ENCODE results near the gene HUNK.

The HUNK gene

DNA sequence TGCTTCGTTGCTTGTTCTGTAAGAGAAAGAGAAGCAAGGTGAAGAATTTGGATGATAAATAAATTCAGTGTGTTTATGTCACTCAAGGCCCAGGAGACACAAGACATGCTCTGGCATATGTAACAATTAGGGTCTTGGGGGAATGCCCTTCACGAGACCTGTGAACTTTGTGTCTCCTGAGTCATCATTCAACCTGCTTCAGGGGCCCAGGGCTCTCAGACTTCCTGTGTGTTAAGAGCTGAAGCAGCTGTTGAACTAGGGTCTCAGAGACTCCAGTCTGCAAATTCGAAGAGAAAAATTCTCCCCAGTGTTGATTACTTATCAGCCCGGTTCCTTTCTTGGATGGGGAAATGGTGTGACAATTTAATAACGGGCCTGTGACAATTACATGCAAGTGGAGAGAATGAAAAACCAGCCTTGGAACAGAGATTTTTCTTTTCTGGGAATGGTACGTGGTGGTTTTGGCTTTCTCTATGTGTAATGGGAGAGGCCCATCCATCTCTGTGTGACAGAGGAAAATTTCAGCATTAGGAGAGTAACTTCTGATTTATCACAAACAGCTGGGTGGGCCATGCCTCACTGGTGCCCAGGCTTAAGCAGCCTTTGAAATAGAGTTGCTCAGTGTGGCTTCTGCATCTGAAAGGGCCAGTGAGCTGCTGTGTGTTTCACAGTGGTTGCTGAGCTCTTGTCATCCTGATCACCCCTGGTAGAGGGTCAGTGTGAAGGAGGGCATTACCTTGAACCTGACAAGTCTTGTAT lies 22.4 kb downstream of the HUNK start:
- no peak for DNase-seq (ENCODE audit: low read depth, low spot score)

DNA sequence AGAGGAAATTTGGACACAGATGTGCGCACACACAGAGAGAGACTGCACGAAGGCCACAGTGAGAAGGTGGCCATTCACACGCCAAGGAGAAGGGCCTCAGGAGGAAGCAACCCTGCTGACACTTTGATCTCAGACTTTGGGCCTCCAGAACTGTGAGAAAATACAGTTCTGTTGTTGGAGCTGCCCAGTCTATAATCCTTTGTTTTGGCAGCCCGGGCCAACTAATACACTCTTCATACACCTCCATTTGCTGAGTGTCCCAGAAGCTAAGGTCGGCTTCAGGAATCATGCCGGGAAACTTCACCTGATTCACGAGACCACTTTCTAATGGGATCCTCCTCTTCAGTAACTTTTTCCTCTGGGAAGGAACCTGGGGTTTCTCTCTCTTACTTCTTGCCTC lies 23.2 kb downstream of the HUNK start:
- DNase-seq (ENCODE audit: low read depth, low spot score): no peak

DNA sequence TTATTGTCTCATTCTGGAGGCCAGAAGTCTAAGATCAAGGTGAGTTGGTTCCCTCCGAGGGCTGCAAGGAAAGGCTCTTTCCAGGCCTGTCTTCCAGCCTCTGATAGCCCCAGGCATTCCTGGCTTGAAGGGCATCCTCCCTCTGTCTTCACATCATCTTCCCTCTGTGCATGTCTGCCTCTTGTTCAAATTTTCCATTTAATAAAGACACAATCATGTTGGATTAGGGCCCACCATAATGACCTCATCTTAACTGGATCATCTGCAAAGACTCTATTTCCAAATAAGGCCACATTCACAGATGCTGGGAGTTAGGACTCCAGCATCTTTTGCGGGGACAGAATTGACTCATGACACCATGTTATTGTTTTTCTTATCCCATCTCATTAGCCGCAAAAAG lies 24.5 kb downstream of the HUNK start:
- no peak for DNase-seq (ENCODE audit: low read depth, low spot score)

DNA sequence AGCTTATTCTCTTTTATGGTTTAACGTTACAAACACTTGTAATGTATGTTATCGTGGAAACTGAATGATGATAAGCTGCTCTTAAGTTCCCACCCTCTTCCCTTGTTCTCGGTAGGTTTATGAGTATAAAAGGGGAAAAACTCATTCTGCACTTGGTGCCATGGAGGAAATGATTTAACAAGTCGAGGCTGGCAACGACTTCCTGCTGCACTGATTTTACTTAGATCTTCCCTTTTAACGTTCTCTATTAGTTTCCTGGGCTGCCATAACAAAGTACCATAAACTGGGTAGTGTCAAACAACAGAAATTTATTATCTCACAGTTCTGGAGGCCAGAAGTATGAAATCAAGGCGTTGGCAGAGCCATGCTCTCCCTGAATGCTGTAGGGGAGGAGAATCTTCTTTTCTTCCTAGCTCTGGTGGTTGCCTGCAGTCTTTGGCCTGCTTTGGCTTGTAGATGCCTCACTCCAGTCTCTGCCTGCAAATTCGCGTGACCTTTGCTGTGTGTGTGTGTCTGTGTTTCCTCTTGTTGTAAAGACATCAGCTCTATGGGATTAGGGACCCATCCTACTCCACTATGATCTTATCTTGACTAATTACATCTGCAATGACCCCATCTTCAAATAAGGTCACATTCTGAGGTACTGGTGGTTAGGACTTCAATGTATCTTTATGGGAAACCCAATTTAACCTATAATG lies 26.3 kb downstream of the HUNK start:
- no peak for DNase-seq (ENCODE audit: low read depth, low spot score)

DNA sequence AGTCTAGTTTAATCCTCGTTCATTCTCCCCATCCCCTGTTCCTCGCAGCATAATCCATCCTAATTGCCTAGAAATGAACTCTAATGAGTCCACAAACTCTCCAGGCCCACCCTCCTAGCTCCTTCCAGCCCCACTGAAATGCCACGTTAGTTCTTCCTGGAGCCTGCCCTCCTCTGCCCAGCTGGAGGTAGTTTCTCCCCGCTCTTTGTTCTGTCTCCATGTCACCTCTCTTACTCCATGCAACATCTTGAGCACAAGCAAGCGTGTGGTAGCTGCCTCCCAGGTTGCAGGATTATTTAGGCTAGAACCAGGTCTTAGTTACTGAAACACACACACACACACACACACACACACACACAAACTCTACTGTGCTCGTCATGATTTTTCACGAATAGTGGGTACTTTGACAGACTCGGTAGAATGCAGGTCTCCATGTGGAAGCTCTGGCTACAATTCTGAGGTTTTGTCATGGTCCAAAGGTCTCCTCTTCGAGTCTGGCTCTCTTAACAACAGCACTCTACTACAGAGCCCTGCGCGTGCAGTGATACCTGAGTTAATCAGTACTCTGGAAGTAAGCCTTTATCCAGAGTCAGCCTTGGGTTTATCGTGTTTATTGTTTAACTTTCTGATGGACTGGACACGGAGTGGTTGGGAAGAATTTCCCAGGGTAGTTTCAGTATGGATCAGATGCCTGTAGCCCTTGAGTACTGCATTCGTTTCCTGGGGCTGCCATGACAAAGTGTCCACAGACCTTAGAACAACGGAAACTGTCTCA lies 27.5 kb downstream of the HUNK start:
- no peak for DNase-seq (ENCODE audit: low read depth, low spot score)

DNA sequence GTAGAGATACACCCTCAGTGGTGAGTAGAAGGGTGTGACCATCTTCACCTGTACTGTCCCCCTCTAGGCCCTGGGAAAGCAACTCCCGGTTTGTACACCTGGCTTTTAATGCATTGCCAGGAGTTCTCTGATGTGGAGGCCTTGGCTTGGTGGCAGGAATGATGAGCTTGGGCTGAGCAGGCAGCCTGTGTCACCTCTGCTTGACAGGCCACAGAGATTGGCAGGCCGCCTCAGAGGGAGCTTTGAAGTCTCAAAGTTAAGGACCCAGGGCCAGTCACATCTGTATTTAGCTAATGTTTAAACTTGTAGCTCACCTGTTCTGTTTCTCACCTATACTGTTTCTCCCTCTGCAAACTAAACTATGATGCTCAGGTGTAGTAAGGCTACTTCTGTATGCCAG lies 28.5 kb downstream of the HUNK start:
- DNase-seq (ENCODE audit: low read depth, low spot score): no peak

DNA sequence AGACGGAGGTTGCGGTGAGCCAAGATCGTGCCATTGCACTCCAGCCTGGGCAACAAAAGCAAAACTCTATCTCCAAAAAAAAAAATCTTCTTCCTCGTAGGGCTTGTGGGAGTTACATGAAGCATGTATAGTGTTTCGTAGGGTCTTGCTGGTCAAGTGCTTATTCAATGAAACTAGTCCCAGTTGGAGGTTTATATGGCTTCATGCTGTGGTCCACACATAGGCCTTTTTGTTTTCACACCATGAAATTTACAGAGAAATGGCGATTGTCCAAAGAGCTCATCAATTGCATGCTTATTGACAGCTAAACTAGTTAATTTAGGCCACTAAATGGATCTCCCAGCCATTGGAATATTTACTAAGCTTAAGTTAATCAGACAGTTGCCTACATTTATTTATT lies 29.6 kb downstream of the HUNK start:
- no peak for DNase-seq (ENCODE audit: low read depth, low spot score)

DNA sequence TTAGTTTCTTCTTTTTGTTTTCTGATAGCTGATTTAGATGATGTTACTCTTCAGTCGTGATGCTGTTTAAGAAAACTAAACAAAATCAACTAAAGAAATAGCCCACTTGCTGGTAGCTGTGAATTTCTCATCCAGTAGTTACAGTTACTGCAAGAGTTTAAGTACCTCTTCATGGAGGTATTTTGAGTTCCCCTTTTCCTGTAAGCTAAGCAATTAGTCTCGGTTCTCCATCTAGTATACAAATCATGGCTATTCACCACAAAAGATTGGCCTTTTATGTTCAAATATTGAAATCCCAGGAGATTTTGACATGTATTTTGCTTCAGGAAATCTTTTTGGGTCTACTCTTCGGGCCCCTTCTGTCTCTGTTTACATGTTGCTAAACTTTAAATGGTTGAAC lies 31.1 kb downstream of the HUNK start:
- no peak for DNase-seq (ENCODE audit: low read depth, low spot score)

DNA sequence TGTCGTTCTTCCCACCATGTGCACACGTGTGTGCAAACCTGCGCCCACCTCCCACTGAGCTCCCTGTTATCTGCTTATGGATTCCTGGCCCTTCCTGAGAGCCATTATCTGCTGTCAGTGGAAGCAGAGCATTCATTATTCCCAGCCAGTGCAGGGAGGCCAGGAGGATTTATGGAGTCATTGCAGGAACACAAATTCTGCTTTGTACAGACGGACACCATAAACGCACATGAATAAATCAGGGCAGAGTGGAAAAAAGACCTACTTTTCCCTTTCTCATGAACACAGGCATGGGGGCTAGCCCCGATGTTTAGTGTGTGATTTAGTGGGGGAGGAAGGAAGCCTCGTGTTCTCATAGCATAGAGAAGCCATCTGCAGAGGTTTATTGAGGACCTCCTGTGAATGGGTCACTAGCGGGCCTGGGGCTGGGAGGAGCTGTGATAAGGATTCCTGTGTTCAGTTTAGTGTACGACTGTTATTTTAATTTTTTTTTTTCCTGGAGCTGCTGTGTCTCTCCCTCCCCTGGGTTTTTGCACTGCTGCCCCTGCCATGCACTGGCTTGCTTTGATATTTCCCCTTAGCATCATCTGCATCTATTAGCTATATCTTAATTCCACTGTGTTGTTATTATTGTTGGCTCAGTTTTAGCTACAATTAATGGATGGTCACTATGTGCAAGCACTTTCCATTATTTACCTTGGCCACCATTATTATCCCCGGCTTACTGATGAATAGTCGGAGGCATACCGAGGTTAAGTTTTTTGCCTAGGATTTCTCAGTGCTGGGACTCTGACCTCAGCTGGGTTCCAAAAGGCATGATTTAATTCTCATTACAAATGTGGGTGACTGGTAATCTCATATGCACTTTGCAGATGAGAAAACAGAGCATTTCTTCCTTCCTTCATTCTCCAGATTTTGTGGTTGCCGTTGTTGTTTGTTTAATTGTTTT lies 33.0 kb downstream of the HUNK start:
- no peak for DNase-seq (ENCODE audit: low read depth, low spot score)

DNA sequence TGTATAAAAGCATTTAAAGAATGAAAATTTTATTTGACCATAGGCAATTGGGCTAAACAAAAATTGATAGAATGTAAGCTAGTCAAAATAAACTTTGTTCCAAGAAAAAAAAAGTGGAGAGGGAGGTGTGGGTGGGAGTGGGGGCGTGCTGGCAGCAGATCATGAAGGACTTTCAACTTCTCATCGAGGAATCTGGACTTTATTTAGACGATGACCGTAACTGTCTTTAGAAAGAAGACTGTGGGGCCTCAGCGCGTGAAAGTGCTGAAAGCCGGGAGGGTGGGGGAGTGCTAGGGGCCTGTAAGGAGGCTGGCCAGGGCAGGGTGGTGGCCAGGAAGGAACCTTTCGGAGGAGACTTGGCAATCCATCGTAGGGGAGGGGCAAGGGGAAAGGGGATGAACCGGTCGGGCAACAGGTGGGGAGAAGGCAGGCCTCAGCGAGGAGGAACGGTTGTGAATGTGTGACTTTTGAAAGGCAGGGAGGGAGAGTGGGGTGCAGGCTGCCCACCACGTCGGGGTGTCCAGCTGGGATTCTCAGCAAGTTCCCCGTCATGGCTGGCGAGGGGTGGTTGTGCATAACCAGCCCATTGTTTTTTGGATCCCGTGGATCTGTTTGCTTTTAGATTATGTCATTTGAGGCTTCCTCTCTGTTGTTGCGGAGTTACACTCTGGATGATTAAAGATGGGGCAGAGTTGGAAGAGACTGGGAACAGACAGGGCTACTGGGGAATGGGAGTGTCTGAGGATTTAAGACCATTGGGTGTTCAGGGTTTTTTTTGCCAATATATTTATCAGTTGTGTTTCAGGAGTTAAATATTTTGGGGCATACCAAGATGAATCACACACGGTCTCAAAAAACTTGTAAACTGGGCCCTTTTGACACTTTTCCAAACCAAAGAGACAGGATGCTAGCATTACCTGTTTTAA lies 35.5 kb downstream of the HUNK start:
- no peak for DNase-seq (ENCODE audit: low read depth, low spot score)

DNA sequence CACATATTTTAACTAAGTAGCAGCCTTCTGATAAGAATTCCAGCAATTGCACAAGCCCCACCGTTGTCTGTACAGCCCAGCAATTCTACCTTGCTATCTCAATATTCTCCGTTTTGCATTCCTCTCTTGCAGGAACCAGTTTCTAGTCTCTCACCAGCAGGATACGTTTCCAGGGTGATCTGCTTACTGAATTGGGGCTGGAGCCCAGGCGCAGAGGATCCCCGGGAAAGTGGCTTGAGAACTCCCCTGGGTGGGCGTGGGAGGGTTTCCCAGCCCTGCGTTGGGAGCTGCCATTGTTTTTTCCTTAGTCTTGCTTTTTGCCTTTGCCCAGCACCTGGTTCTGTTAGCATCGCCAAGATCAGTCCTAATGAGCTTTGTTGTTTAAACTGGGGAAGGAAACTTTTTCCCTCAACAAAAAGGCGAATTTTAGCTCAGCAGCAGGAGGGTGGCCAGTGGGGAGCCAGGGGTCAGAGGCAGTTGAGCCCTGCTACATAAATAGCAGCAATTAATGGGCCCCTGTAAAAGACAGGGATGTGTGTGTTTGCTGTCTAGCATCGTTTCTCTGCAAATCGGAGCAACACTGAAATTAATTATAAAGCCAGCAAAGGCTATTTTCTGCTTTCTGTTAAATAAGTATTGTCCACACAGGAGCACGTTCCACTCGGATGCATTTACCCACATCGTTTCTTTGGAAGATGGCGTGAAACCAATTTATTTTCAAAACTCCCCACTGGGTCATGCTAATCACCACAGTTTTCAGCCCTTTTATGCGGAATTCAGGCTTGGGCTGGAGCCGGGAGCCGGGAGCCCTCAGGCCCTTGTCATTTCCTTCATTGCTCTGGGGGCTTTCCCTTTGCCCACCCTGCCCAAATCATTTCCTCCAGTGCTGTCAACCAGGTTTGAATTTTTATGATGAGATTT lies 36.6 kb downstream of the HUNK start:
- no peak for DNase-seq (ENCODE audit: low read depth, low spot score)

DNA sequence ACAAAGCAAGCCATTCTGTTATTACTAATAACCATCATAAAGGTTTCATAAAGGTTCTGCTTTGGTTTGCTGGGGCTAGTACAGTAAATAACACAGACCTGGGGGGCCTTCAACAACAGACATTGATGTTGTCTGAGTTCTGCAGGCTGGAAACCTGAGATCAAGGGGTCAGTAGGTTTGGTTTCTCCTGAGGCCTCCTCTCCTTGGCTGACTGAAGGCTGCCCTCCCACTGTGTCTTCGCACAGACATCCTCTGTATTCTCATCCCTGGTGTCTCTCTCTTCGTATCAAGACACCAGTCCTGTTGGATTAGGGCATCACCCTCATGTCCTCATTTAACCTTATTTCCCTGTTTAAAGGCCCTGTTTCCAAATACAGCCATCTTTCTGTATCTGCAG lies 37.3 kb downstream of the HUNK start:
- no peak for DNase-seq (ENCODE audit: low read depth, low spot score)

DNA sequence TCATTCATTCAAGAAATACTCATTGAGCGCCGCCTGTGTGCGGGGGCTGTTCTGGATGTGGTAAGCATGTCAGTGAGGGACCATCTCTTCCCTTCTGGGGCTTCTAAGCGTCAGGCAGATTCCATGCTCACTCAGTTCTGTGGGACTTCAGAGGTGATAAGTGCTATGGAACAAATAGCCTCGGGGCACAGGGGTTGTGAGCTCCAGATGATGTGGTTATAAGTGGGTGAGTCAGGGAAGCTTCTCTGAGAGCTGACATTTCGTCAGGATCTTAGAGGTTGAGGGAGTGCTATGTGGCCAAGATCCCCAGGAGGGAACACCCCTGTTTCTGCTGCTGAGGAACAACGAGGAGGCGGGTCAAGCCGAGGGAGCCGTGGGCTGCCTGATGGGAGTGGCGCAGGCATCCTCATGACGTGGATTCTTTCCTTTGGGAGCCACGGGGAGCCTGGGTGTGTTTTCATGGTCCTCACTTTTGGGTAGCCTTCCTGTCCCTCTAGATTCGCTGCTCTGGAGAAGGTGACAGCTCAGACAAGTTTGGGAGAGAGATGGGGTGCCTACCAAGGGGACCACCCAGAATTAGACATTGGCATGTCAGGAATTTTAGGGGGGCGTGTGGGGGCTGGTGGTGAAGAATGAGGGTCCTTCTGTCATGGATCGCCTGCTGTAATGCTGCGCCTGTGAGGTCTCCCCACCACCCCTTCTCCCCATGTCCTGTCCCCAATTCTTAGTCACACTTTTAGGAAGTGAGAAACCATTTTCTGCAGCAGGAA lies 38.5 kb downstream of the HUNK start:
- DNase-seq (ENCODE audit: low read depth, low spot score): no peak

DNA sequence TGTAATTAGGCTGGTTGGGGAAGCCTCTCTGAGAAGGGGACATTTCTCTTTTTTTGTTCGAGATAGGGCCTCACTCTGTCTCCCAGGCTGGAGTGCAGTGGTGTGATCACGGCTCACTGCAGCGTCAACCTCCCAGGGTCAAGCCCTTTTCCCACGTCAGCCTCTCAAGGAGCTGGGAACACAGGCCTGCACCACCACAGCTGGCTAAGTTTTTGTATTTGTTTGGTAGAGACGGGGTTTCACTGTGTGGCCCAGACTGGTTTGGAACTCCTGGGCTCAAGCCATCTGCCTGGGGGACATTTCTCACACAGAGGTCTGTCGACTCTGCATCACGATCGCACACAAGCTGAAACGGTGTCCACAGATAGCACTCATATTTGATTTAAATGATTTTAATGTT lies 39.7 kb downstream of the HUNK start:
- DNase-seq (ENCODE audit: low read depth, low spot score): no peak

DNA sequence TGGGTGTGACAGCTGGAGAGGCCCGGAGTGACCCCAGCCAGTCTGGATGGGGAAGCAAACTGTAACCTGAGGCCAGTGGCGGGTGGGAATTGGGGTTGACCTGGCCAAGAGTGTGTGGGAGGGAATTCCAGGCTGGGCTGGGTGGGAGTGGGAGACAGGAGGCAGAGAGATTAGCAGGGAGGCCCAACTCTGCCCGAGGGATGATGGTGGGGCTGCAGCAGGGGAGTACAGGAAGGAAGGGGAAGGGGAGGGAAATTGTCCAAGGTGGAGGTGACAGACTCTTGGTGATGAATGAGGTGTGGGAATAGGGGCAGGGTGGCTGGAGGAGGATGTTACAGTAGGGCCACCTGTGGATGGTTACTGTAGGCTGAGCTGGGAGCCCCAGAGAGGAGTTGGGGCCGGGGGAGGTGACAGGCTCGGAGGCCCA lies 40.4 kb downstream of the HUNK start:
- DNase-seq (ENCODE audit: low read depth, low spot score): no peak

DNA sequence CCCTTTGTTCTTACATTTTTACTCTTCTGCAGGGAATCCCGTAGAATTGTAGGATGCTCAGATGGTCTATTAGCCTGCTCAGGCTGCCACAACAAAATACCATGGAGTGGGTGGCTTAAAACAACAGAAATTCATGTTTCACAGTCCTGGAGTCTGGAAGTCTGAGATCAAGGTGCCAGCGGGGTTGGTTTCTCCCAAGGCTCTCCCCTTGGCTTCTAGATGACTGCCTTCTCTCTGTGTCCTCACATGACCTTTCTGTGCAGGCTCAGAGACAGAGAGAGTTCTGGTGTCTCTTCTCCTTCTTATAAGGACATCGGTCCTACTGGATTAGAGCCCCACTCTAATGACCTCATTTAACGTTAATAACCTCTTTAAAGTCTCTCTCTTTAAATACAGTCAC lies 41.7 kb downstream of the HUNK start:
- no peak for DNase-seq (ENCODE audit: low read depth, low spot score)

DNA sequence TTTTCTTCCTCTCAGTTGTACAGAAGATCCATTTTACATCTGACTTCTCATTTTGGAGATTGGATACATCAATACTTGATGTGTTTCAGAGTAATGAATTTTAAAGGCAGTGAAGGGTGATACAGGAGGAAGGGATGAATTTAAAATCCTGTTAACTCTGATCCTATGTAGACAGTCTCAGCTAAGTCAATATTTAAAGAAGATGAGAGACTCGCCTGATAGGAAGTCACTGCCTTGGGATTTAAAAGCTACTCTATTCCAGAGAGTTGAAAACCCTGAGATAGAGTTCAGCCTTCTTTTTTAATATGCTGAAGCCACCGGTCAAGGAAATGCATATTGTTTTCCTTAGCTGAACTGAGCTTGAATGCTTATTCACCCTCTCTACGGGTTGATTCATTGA lies 42.7 kb downstream of the HUNK start:
- no peak for DNase-seq (ENCODE audit: low read depth, low spot score)

DNA sequence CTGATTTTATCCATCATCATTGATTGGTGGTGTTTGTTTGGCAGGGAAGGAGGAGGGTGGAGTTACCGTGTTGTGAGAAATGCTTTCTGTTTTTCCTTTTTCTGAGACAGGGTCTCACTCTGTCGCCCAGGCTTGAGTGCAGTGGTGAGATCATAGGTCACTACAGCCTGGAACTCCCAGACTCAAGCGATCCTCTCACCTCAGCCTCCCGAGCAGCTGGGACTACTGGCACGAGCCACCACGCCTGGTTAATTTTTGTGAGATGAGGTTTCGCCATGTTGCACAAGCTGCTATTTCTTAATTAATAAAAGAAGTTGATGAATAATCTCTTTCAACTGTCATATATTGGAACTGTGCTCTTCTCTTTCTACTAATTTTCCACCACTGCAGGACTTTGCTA lies 44.3 kb downstream of the HUNK start:
- no peak for DNase-seq (ENCODE audit: low read depth, low spot score)
